NCI-H446 treated with DMSO at 0.1 percent for 48 hours (cell line): ENCODE data around the gene CDHR4.
A peak's percentile ranks its signal among the peaks of the same experiment; 100 is the strongest.
"Not testable (repeated sequence)": the region's sequence is repeated elsewhere in the genome, so short reads cannot be mapped to it uniquely, and the experiment has no call there.

Experiments used
- DNase-seq: peaks from one replicate; lab custom pipeline; 2025; lab: John Stamatoyannopoulos, UW

The CDHR4 gene

DNA sequence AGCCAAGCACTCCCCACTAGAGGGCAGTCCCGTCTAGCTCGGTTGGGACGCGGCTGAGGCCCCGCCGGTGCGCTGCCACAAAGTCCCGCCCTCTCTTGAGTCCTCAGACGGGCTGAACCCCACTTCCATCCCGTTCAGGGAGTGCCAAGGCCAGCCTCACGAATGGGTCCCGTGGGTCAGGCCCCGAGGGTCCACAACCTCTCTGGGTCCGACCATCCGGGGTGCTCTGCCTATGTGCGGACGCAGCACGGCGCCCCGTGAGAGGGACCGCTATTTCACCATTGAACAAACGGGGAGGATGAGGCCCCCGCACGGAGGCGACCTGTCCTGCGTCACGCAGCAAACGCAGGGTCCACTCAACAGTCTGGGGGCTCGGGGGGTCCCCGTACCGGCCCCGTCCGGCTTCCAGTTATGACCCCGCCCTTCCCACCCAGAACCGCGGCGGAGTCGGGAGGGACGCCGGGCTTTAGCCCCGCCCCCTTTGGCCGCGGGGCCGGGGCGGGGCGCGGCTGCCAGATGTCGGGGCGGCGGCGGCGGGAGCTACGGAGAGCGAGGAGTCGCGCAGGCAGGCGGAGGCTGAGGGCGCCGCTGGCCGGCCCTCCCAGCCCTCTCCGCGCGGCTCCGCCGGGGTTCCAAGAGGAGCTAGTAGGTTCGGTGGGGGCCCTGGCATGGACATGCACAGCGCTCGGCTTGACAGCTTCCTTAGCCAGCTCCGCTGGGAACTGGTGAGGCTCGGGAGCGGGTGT, 3.2 kb upstream of the CDHR4 start, which contains the start of gene INKA1:
INKA1 (plus strand) TSS at position 543 of the 746 bp plus-strand sequence; CDS start at position 675, 132 bp downstream.
- peak; percentile 12 for DNase-seq

DNA sequence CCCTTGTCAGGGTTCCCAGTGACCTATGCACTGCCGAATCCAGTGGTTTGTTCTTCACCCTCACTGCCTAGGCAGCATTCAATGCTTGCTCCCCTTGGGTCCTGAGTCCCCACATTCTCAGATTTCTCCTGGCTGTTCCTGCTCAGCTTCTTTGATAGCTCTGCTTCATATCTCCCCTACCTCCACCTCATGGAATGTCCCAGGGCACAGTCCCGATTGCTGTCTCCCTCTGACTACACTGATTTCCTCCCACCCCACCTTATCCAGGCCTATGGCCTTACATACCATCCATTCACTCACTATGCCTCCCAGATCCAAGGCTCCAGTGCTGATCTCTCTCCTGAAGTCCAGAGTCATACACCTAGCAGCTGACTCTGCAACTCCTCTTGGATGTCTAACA, 1.5 kb upstream of the CDHR4 start:
- no peak for DNase-seq

- no peak for DNase-seq
These were observed 568 bp downstream of the CDHR4 start for GRCh38 chr3:49799105-49799504.

DNA sequence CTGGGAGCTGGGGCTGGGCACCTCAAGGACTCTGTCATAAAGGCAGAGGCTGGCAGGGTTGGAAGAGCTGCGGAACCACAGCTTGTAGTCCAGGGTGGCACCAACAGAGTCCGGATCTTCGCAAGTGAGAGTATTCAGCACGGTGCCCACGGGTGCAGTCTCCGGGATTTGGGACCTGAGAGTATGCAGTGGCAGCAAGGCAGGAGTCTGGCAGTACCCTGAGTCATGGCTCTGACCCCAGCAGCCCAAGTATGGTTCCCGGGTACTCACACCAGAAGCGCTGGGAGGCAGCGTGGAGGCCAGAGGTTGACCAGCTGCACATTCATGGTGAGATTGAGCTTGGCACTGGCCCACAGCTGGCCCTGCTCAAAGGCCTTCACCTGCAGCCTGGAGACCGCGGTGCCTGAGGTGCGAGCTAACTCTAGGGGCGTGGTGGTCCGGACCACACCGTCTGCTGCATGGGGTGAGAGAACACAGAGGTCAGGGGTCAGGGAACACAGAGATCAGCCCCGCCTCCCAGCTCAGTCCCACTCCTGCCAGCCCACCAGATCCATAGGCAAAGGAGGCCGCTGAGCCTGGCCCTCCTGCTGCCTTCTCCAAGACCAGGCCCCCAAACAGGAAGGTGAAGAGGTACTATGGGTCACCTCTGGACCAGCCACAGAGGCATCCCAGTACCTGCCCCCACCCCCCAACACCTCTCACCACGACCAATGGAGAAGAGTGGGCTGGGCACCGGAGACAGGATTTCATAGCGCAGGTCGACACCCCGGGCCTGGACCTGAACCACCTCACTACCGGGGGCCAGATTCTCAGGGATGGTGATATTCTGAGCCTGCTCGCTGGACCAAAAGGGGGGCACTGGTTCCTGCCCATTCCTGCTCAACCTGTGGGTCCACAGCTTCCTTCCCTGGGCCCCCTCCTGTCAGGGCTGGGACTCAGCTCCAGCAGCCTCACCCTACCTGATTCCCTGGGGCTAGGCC, 4.5 kb downstream of the CDHR4 start:
- DNase-seq: no peak

DNA sequence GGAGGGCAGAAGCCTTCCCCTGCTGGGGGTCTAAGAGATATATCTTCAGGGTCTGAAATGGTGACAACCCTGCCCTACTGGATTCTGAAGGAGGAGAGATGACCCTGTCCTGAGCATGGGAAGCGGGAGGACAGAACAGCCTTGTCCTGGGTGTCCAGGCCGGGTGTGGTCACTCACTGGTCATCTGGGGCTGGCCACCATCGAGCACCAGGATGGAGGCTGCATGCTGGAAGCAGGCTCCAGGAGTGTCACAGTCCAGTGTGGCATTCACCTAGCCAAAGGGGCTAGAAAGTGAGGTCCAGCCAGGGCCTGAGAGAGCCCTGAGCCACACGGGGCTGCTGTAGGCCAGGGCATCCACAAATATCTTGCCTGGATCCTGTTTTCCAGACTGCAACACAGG, 5.2 kb downstream of the CDHR4 start:
- DNase-seq: no peak

- no peak for DNase-seq
These were observed 6.1 kb downstream of the CDHR4 start for GRCh38 chr3:49793486-49794085.

DNA sequence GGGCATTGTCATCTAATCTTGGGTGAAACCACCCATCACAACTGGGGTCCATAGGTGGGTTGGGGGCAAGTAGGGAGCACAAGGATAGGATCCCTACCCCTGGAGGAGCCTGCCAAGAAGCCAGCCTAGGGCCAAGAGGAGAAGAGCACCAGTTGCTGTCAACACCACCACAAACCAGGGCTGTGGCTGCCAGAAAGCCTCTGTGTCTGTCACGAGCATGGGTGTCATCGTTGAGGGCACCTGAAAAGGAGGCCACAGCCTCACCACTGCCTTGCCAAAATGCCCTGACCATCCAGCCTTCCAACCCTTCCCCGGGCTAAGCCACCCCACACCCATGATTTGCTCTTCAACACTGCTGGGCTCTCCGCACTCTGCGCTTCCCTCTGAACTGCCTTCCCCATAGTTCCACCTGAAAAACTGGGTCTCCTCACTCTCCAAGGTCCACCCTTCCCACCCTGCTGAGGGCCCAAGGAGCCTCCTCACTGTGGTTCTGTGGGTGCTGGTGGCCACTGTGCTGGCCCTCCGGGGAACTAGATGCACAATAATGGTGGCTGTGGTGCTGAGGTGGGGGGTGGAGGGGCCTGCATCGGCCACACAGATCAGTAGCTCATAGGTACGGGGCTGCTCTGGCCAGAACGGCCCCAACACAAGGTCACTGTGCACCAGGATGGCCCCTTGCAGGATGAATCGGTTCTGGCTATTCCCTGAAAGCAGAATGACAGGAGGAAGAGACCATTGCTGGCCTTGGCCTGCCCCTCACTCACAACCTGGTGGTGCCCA, 7.1 kb downstream of the CDHR4 start:
- DNase-seq: no peak

DNA sequence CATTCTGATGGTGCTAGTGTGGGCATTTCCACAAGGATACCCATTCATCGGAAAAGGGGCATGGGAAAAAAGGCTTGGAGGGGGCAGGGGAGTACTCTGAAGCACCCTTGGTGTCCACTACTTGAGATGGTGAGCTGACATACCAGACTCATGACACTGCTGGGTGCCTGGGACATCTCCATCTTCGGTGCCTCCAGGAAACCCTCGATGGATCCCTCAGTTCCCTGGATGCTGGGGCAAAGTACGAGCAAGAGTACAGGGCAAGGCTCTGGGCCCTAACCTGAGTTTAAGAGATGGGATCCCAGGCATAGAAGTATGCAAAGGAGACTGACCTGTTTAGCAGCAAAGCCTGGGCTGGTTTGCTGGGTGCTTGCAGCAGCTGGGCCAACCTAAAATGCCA, 8.1 kb downstream of the CDHR4 start:
- DNase-seq: no peak

- no peak for DNase-seq
These were observed 8.9 kb downstream of the CDHR4 start for GRCh38 chr3:49790626-49791411.

DNA sequence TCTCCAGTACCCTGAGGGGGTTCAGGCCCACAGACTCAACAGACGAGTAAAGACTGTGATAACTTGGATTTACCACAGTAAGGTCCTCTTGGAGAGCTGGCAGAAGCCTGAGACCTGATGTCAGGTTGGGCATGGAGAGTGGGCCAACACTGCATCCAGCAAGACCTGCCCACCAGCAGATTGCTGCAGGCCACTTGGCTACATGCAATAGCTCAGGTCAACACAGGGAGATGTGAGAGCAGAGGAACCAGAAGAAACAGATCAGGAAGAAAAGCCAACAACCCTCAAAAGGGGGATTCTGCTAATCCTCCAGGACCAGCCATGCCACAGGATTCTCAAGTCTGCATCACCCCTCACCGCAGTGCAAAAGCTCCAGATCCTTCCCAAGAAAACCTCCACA, 11.6 kb downstream of the CDHR4 start:
- no peak for DNase-seq

GRCh38 chr3:49787536-49787935, 12.1 kb downstream of the CDHR4 start:
- no peak for DNase-seq

GRCh38 chr3:49787182-49787464, 12.6 kb downstream of the CDHR4 start:
- DNase-seq: no peak

GRCh38 chr3:49786357-49787181, 13.1 kb downstream of the CDHR4 start, which contains the start of gene IP6K1:
TSS of gene IP6K1 (minus strand) at chr3:49786542. CDS start at chr3:49748040, 38,502 bp downstream.
- peak; percentile 96 for DNase-seq

DNA sequence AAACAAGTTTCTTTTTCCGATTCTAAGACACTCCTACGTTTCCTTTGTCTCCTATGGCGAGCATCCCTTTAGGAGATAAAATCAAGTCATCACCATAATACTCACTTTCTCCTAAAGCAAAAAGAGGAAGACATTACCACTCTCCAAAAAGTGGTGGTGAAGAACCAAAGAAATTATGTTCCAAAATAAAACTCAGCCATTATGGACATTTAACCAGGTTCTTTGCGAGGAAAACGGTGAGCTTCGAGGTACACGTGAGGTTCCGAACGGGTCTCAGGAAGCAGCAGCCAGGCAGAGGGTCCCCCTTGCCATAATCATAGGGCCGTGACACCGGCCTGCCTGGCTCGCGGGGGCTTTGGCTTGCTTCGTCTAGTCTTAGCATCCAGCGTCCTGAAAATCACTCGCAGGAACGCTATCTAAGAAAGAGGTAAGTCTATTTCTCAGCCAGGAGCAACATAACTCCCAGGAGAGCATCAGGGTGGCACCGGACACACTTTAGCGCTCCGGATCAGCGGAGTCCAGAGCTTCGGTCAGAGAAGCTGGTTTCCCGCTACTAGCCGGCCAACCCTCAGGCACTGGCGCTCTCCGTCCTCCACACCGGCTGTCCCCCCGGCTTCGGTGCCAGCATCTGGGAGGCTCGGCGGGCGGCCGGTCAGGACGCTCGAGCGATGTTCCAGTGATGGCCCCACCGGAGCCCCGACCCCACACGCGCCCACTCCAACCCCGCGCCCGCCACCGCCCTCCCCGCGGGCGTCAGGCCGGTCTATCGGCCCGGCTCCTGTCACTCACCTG, 13.9 kb downstream of the CDHR4 start:
- DNase-seq: no peak

DNA sequence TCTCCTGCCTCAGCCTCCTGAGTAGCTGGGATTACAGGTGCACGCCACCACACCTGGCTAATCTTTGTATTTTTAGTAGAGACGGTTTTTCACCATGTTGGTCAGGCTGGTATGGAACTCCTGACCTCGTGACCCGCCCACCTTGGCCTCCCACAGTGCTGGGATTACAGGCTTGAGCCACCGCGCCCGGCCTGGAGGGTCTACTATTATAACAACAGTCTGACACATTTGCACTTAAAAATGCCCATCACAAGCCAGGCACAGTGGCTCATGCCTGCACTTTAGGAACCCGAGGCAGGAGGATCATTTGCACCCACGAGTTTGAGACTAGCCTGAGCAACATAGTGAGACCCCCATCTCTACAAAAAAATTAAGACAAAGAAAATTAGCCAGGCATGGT, 17.4 kb downstream of the CDHR4 start:
- not testable (repeated sequence) for DNase-seq

DNA sequence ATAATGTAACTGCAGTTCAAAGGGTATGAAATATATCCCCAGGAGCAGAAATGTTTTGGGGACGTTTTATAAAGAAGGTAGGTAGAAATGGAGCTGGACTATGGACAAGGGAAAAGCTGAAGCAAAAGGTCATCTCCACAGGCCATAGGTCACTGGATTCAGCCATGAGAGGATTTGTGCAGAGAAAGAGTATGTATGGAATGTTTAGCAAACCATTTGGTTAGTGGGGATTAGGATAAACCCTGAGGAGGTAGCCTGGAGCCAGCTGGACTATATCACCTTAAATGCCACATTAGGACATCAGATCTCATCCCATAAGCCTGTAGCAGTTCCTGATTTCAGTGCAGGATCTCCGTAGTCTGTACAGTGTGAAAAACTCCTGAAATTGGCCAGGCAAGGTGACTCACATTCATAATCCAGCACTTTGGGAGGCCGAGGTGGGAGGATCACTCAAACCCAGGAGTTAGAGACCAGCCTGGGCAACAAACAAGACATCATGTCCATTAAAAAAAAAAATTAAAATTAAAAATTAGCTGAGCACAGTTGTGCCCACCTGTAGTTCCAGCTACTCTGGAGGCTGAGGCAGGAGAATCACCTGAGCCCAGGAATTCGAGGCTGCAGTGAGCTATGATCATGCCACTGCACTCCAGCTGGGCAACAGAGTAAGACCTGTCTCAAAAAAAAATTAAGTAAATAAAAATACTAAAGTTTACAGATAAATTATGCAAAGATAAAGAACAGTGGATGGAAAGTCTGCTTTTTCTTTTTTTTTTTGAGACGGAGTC, 18.1 kb downstream of the CDHR4 start:
- no peak for DNase-seq

- DNase-seq: not testable (repeated sequence)
These were observed 18.7 kb downstream of the CDHR4 start for GRCh38 chr3:49780975-49781365.
